GM20000 (cell line): ENCODE measurements around the gene ZBTB21.

ENCODE experiments used
- DNase-seq: peaks from one replicate; pipeline ENCODE4 v3.0.0; 2012; ENCODE audit warnings: low spot score
- TF ChIP-seq, protein P1 (sequence below): IDR thresholded peaks from 2 replicates; pipeline ENCODE4 v1.5.1; 2012; ENCODE audit warnings: mild to moderate bottlenecking, control low read depth; ENCODE audit errors: extremely low read depth, missing control alignments

Gene ZBTB21

DNA sequence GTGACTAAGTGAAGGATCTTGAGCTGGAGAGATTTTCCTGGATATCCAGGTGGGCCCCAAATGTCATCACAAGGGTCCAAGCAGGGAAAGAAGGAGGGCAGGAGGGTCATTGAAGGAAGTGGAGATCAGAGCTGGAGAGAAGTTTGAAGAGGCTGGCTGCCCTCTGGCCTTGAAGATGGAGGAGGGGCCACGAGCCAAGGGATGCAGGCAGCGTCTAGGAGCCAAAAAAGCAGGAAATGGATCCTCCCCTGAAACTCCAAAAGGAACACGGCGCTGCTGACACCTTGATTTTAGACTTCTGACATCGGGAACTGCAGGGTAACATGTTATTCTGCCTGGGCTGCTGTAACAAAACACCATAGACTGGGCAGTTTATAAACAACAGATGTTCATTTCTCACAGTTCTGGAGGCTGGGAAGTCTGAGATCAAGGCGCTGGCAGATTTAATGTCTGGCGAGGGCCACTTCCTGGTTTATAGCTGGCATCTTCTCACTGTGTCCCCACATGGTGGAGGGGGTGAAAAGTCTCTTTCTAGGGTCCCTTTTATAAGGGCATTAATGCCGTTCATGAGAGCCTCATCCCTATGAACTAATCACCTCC is 28.8 kb upstream of the ZBTB21 start:
- DNase-seq: no peak
- TF ChIP-seq, protein P1, sequence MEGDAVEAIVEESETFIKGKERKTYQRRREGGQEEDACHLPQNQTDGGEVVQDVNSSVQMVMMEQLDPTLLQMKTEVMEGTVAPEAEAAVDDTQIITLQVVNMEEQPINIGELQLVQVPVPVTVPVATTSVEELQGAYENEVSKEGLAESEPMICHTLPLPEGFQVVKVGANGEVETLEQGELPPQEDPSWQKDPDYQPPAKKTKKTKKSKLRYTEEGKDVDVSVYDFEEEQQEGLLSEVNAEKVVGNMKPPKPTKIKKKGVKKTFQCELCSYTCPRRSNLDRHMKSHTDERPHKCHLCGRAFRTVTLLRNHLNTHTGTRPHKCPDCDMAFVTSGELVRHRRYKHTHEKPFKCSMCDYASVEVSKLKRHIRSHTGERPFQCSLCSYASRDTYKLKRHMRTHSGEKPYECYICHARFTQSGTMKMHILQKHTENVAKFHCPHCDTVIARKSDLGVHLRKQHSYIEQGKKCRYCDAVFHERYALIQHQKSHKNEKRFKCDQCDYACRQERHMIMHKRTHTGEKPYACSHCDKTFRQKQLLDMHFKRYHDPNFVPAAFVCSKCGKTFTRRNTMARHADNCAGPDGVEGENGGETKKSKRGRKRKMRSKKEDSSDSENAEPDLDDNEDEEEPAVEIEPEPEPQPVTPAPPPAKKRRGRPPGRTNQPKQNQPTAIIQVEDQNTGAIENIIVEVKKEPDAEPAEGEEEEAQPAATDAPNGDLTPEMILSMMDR: no peak

DNA sequence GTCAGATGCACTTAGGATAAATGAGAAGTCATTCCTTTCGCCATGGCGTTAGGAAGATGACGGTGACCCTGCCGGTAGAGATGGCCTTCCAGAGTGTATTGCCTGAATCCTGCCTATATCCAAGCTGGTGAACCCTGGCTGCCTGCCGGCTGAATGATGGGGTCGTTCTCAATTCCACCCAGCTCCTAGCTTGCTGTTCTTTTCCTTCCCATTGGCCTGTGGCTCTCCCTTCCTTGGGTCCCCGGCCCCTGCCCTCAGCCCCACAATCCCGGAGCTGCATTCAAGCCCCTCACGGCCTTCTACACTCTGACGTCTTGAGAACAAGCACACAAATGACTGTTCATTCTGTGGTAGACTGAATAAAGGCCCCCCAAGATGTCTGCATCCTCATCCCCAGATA is 28.2 kb upstream of the ZBTB21 start:
- TF ChIP-seq, protein P1: no peak

DNA sequence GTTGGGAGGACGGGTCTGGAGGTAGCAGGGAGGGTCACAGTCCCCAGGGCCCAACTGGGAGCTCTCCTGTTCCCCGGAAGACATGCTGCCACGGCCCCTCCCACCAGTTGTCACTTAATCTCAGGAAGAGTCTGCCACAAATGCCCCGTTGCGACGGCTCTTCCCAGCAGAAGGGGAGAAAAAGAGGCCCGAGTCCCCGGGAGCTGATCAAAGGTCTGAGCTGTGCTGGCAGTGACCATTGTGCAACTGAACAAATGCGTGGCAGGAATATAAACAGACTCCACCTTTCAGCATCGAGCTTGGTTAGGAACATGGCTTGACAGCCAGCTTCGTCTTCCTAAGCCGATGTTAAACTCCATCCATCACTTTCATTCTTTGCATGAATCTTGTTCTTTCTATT is 27.8 kb upstream of the ZBTB21 start:
- no peak for DNase-seq
- TF ChIP-seq, protein P1: no peak

More for the DNA sequence above, 28.2 kb upstream of the ZBTB21 start:
- no peak for DNase-seq

DNA sequence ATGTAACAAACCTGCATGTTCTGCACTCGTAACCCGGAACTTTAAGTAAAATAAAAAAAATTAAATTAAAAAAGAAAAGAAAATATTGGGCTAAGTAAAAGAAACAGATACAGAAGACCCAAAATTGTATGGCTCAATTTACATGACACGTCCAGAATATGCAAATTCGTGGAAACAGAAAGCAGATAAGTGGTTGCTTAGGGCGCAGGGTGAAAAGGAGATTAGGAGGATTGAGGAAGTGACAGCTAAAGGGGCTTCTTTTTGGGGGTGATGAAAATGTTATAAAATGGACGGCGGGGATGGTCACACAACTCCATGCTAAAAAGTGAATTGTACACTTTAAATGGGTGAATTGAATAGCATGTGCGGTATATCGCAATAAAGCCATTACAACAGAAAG is 27.4 kb upstream of the ZBTB21 start:
- TF ChIP-seq, protein P1: no peak
- DNase-seq: no peak

DNA sequence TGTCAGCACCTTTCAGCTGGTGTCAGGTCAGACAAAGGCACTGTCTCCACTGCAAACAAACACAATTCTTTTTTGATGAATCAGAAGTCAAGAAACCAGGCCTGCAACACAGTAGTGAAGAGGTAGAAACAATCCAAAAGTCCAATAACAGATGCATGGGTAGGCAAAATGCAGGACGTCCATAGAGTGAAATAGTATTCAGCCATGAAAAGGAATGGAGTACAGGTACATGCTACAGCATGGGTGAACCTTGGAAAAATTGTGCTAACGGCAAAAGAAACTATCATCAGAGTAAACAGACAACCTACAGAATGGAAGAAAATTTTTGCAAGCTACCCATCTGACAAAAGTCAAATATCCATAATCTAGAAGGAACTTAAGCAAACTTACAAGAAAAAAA is 26.2 kb upstream of the ZBTB21 start:
- TF ChIP-seq, protein P1: no peak
- no peak for DNase-seq

DNA sequence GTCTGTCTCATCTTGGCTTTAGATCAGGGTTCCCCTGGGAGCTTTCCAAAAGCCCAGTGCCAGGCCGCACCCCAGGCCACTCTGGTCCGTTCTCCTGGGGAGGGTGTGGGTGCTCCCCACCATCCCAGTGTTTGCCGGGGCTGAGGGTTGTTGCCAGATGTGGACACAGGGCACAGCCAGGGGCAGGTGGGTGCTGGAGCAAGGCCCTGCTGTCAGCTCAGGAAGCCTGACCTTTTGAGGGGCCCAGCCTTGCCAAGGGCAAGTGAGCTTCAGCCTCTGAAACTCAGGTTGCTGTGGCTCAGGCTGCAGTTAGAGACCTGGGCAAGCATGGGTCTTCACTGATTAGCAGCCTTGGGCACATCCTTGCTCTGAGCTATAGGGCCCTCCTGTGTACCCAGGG is 22.8 kb upstream of the ZBTB21 start:
- DNase-seq: no peak

DNA sequence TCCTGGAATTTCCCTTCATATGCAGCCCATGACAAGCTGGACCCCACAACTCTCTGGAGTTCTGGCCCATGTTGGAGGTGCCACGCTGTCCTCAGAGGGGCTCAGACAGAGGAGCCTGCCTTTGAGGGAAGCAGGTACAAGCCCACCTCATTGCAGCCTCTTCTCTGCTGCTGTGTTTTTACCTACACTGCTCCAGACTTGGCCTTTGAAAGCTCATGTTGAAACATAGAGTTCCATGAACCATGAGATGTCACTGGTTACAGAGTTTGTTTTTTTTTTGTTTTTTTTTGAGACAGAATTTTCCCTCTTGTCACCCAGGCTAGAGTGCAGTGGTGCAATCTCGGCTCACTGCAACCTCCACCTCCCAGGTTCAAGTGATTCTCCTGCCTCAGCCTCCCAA is 22.1 kb upstream of the ZBTB21 start:
- TF ChIP-seq, protein P1: no peak
- no peak for DNase-seq

More for the DNA sequence above, 22.8 kb upstream of the ZBTB21 start:
- TF ChIP-seq, protein P1: no peak
